ENCODE measurements around the gene SIKE1.
"Not testable (repeated sequence)": the region's sequence is repeated elsewhere in the genome, so short reads cannot be mapped to it uniquely, and the experiment has no call there.

Gene SIKE1

DNA sequence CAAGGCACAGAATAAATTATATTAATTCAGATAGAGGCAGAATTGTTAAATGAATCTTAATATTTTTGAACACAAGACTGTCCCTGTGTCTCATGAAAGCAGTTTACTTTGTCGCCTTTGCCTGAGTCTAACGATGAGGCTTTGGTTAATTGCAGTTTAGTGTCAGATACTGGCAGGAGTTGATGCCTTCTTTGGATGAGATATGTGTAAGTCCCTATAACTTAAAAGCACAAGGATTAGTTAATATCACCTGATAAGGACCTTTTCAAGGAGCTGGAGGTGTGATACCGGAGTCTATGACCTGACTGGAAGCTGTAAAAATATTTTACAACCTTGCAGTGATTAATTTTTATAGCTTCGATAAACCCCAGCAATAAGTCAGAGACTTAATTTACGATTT, 2.0 kb upstream of the SIKE1 start:
- no peak overlapping the region for H3K9ac ChIP-seq (ENCODE audit: low read length)
- no peaks in the 10 kb centered on the region for H4K20me1 ChIP-seq (ENCODE audit: insufficient read depth, low read length)
- TF ChIP-seq, protein P1, sequence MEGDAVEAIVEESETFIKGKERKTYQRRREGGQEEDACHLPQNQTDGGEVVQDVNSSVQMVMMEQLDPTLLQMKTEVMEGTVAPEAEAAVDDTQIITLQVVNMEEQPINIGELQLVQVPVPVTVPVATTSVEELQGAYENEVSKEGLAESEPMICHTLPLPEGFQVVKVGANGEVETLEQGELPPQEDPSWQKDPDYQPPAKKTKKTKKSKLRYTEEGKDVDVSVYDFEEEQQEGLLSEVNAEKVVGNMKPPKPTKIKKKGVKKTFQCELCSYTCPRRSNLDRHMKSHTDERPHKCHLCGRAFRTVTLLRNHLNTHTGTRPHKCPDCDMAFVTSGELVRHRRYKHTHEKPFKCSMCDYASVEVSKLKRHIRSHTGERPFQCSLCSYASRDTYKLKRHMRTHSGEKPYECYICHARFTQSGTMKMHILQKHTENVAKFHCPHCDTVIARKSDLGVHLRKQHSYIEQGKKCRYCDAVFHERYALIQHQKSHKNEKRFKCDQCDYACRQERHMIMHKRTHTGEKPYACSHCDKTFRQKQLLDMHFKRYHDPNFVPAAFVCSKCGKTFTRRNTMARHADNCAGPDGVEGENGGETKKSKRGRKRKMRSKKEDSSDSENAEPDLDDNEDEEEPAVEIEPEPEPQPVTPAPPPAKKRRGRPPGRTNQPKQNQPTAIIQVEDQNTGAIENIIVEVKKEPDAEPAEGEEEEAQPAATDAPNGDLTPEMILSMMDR (IDR thresholded peaks at IDR 0.05; ENCODE audit: low read depth, low read length), result no peak
- no peak for TF ChIP-seq EZH2phosphoT487 (IDR thresholded peaks at IDR 0.05; ENCODE audit: low read depth)
- peaks cover 19% of the 10 kb centered on the region for H3K79me2 ChIP-seq (ENCODE audit: low read length)
- H3K4me3 ChIP-seq (ENCODE audit: low read length), result no peak overlapping the region
- peaks cover 6% of the 10 kb centered on the region for H3K36me3 ChIP-seq (replicated peaks; ENCODE audit: low read depth, low read length)
- peaks cover 4% of the 10 kb centered on the region; the same call in 1 of the 2 replicates for H3K4me1 ChIP-seq (ENCODE audit: low read length)
- no peaks in the 10 kb centered on the region for H3K27me3 ChIP-seq (ENCODE audit: low read depth, low read length)
- no peak overlapping the region for H3K27ac ChIP-seq (ENCODE audit: low read length)
- H2AFZ ChIP-seq (ENCODE audit: low read depth, low read length), result no peak overlapping the region
- H3K9me3 ChIP-seq (ENCODE audit: insufficient read depth, low read length), result no peaks in the 10 kb centered on the region
- H3K4me2 ChIP-seq (ENCODE audit: low read length), result no peak overlapping the region

DNA sequence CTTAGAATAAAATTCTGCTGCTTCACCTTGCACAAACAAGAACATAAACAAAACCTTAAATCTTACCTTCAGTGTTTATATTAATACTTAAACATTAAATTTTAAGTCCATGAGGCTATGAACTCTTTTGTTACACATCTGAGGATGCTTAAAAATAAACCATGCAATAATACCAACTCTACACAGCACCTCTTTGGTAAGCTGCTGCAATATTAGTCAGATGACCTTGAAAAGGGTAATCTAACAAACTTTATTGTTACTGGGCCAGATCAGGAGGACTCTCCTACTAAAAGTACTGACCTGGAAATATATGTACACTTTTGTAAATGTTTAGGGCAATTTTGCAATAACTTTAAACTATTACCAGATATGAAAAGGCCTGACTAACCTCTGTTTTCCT, 763 bp downstream of the SIKE1 start:
- Histone ChIP-seq H2AFZ (ENCODE audit: low read depth, low read length) (no peak overlapping the region), H3K4me3 (ENCODE audit: low read length) (peak overlapping the region; percentile 89), H3K4me2 (ENCODE audit: low read length) (peak overlapping the region; percentile 75)

DNA sequence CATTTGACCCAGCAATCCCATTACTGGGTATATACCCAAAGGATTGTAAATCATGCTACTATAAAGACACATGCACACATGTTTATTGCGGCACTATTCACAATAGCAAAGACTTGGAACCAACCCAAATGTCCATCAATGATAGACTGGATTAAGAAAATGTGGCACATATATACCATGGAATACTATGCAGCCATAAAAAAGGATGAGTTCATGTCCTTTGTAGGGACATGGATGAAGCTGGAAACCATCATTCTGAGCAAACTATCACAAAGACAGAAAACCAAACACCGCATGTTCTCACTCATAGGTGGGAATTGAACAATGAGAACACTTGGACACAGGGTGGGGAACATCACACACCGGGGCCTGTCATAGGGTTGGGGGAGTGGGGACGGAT, 3.8 kb downstream of the SIKE1 start:
- H3K4me3 ChIP-seq (ENCODE audit: low read length); H3K9me3 ChIP-seq (ENCODE audit: insufficient read depth, low read length); H3K4me1 ChIP-seq (ENCODE audit: low read length); H2AFZ ChIP-seq (ENCODE audit: low read depth, low read length); H3K27me3 ChIP-seq (ENCODE audit: low read depth, low read length); H3K9ac ChIP-seq (ENCODE audit: low read length); H3K4me2 ChIP-seq (ENCODE audit: low read length); H3K27ac ChIP-seq (ENCODE audit: low read length); H4K20me1 ChIP-seq (ENCODE audit: insufficient read depth, low read length): not testable (repeated sequence)
- H3K79me2 ChIP-seq (ENCODE audit: low read length), result peaks cover 19% of the 10 kb centered on the region
- H3K36me3 ChIP-seq (replicated peaks; ENCODE audit: low read depth, low read length), result peaks cover 18% of the 10 kb centered on the region

More for the DNA sequence above, 763 bp downstream of the SIKE1 start:
- TF ChIP-seq, protein P1 (IDR thresholded peaks at IDR 0.05; ENCODE audit: low read depth, low read length), result no peak
- no peak for TF ChIP-seq EZH2phosphoT487 (IDR thresholded peaks at IDR 0.05; ENCODE audit: low read depth)
- peaks cover 19% of the 10 kb centered on the region for H3K79me2 ChIP-seq (ENCODE audit: low read length)
- no peak overlapping the region for H3K27ac ChIP-seq (ENCODE audit: low read length)
- H3K9ac ChIP-seq (ENCODE audit: low read length), result peak overlapping the region; percentile 71
- H4K20me1 ChIP-seq (ENCODE audit: insufficient read depth, low read length), result no peaks in the 10 kb centered on the region
- peaks cover 14% of the 10 kb centered on the region for H3K36me3 ChIP-seq (replicated peaks; ENCODE audit: low read depth, low read length)
- H3K9me3 ChIP-seq (ENCODE audit: insufficient read depth, low read length), result no peaks in the 10 kb centered on the region
- H3K4me1 ChIP-seq (ENCODE audit: low read length), result peaks cover 4% of the 10 kb centered on the region; the same call in 1 of the 2 replicates
- no peaks in the 10 kb centered on the region for H3K27me3 ChIP-seq (ENCODE audit: low read depth, low read length)

DNA sequence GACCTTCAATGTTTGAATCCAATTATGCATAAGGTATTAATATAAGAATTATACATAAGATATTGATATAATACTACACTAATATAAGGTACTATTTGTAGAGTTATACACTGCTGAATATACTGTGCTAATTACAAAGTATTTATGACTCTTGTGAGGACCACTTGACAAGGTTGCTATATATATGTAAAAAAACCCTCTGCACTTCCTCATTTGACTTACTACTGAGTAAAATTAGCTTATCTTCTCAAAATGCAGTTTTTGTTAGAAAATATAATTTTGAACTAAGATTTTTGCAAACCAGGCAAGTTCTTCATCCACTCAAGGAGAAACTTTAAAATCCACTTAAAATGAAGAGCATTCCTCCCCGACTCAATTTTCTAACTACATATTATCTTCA, 8.5 kb downstream of the SIKE1 start:
- H2AFZ ChIP-seq (ENCODE audit: low read depth, low read length), result no peak overlapping the region
- H3K4me3 ChIP-seq (ENCODE audit: low read length), result no peak overlapping the region
- H3K27me3 ChIP-seq (ENCODE audit: low read depth, low read length), result no peaks in the 10 kb centered on the region
- TF ChIP-seq, protein P1 (IDR thresholded peaks at IDR 0.05; ENCODE audit: low read depth, low read length), result no peak
- no peak for TF ChIP-seq EZH2phosphoT487 (IDR thresholded peaks at IDR 0.05; ENCODE audit: low read depth)
- no peaks in the 10 kb centered on the region for H3K9me3 ChIP-seq (ENCODE audit: insufficient read depth, low read length)
- H3K4me1 ChIP-seq (ENCODE audit: low read length), result no peaks in the 10 kb centered on the region
- H3K27ac ChIP-seq (ENCODE audit: low read length), result no peak overlapping the region
- H3K79me2 ChIP-seq (ENCODE audit: low read length), result no peaks in the 10 kb centered on the region
- peaks cover 12% of the 10 kb centered on the region for H3K36me3 ChIP-seq (replicated peaks; ENCODE audit: low read depth, low read length)
- H3K9ac ChIP-seq (ENCODE audit: low read length), result no peak overlapping the region
- no peaks in the 10 kb centered on the region for H4K20me1 ChIP-seq (ENCODE audit: insufficient read depth, low read length)
- H3K4me2 ChIP-seq (ENCODE audit: low read length), result no peak overlapping the region

DNA sequence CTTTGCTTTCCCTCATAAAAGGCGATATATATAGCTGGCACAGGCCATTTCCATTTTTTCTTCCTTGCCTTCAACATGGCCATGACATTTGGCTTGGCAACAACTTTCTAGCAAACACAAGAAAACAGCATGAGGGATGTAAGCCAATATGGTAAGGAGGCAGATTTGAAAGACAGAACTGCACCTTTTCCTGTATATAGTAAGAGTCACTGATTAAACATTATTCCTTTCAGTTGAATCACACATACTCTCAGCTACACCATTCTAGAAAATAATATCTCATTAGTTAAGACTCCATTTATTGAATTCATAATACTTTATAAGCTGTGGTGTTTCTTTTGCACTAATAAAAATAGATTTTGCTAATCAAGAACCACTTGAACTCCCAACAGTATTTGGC, 9.5 kb downstream of the SIKE1 start:
- no peaks in the 10 kb centered on the region for H4K20me1 ChIP-seq (ENCODE audit: insufficient read depth, low read length)
- no peak overlapping the region for H3K4me3 ChIP-seq (ENCODE audit: low read length)
- H3K36me3 ChIP-seq (replicated peaks; ENCODE audit: low read depth, low read length), result peaks cover 8% of the 10 kb centered on the region
- H2AFZ ChIP-seq (ENCODE audit: low read depth, low read length), result no peak overlapping the region
- no peaks in the 10 kb centered on the region for H3K4me1 ChIP-seq (ENCODE audit: low read length)
- TF ChIP-seq EZH2phosphoT487 (IDR thresholded peaks at IDR 0.05; ENCODE audit: low read depth), result no peak
- TF ChIP-seq, protein P1 (IDR thresholded peaks at IDR 0.05; ENCODE audit: low read depth, low read length), result no peak
- H3K4me2 ChIP-seq (ENCODE audit: low read length), result no peak overlapping the region
- no peaks in the 10 kb centered on the region for H3K9me3 ChIP-seq (ENCODE audit: insufficient read depth, low read length)
- no peak overlapping the region for H3K27ac ChIP-seq (ENCODE audit: low read length)
- no peaks in the 10 kb centered on the region for H3K79me2 ChIP-seq (ENCODE audit: low read length)
- no peaks in the 10 kb centered on the region for H3K27me3 ChIP-seq (ENCODE audit: low read depth, low read length)
- no peak overlapping the region for H3K9ac ChIP-seq (ENCODE audit: low read length)
